NCI-H2107 treated with DMSO at 0.1 percent for 48 hours (cell line): ENCODE results near the gene ZRANB1.

Source experiments
- DNase-seq: peaks from one replicate; lab custom pipeline; 2025; ENCODE audit not compliant: unreplicated experiment; lab: John Stamatoyannopoulos, UW

Gene ZRANB1

DNA sequence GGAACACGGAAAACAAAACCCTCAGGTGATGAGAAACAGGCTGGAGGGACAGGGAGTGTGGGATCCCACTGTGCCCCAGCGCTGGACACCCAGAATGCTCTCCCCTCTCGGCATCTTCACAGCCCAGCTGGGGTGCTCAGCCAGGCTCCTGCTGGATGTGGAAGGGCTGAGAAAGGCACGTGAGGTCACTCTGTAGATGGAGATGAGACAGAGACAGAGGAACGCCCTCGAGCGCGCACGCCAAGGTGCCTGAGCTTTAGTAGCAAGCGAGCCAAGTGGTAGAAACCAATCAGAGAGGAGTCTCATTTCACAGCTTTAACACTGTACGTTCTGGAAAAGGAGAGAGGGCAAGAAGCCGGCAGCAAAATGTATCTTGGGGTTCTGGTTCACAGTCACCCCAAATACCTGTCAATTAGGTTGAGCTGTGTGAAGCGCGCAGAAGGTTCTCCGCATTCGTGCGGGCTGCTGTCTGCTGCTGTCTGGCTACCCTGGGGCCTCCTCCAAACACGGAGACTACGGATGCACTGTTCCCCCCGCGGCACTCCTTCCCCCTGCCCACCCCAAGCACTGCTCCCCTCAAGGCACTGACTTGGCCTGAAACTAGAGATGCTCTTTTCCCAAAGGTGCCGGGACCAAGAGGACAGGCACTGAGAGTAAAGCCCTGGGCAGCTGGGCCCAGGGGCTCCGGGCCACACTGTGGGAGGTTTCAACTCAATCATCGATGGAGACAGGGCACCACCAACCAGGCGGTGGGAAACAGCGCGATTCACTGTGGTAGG is 91.4 kb downstream of the ZRANB1 start:
- DNase-seq = no peak

DNA sequence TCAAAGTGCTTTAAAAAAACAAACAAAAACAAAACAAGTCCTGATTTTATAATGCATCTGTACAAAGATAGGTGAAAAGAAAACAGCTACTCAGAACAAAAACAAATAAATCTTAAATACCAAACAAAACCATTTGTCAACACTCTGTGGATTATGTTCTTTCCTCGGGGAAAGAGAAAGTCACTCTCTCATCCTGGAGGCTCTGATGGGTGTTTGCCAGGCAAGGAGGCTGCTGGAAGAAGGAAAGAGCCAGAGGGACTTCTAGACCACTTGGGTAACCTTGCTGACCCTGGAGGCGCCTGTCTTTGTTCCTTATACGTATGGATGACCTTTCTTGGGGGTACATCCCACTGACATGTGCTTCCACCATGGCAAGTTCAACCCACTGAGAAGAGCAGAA is 92.8 kb downstream of the ZRANB1 start:
- DNase-seq = no peak

DNA sequence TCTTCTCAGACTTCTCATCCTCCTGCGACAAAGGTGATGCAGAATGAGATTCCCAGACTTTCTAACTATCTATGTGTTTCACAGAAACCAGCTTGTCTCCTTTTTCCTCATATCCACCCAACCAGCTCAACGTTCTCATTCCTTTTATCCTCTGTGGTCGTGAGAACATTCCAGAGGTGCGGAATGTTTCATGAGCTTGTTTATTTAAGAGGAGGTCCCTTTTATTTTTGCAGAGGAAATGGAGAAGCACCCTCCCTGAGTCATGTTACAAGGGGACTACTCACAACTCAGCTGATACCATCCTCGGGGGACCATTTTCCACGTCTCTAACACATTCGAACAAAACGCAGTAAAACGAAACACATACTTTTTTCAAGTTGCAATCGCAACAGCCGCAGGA is 93.2 kb downstream of the ZRANB1 start:
- no peak for DNase-seq

DNA sequence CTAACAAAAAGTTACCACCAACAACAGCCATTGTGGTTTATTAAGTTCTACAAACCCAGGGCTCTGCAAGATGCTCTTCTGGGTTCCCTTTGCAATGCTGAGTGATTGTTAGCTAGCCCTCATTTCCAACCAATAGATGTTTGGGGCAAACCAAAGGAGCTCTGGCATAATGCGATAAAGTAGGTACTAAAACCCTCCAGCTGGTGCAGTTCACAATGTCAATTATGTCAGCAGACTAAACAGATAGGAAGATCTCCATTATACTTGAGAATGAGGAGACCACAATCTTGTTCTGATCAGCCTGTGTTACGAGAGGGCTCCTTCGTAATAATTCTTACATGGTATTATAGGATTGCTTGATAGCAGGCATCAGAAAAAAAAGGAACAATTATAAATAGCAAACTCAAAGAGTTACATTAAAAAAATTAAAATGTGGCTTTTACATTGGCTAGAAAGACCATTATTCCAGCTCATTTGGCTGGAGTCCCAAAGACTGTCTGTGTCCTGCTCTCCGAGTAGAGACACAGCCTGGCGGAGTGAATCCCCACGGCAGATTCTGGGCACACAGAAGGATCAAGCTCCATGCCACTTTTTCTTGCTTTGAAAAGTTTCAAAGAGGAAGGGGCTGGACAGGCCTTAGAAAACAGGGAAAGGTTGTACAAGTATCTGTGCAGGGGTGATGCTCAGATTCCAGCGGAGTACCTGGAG is 93.8 kb downstream of the ZRANB1 start:
- DNase-seq = no peak

DNA sequence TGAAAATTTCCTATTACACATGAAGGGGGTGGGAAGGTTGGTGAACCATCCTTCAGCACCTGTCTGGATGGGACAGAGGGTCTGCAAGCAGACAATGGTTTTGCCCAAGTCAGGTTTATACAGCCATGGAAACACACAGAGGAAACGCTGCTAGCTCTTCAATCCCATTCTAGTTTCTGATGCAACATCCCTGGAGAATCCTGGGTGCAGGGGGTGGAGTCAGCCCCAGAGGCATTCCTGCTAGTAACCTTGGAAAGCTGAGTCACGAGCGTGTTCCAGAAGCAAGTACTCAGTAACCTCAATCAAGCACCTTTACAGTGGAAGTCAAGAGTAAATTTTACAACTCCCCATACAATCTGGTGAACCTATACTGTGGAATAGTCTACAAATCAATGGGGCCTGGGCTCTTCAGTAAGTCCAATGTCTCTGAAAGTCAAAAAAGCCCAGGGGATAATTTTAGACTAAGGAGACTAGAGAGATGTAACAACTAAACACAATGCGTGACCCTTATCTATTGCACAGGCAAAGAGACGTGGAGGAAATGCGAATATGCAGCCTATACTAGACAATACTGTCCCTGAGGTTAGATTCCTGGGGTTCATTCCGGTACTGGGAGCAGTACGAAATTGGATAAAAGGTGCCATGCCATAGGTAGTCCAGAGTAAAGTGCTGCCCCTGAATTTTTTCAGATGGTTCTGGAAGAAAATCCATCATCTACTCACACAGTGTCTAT is 95.4 kb downstream of the ZRANB1 start:
- peak; percentile 30 for DNase-seq
